HepG2 (cell line): ENCODE results near the gene SH3GLB2.

Experiments
- CBX2 ChIP-seq, 2 experiments: fragments of 200-600 bp in 1 of 2; sonication (generic); formaldehyde crosslinking in 1 of 2; IDR thresholded peaks; 2 replicates each; pipeline versions ENCODE4 v1.7.0 to v1.8.1; 2018 to 2022; ENCODE audit warnings: low read depth in 2 of 2, low read length in 1 of 2, mild to moderate bottlenecking in 1 of 2, missing genetic modification reagents in 1 of 2
- CBX5 ChIP-seq: sonication (generic); formaldehyde crosslinking; IDR thresholded peaks from 2 replicates; pipeline ENCODE4 v1.4.0; 2020; ENCODE audit warnings: missing genetic modification reagents, borderline replicate concordance
- CREM ChIP-seq, 2 experiments: sonication (generic) in 1 of 2; formaldehyde crosslinking in 1 of 2; IDR thresholded peaks; 2 replicates each; pipeline versions ENCODE4 v1.4.0 to v1.6.1; 2016 to 2020; ENCODE audit warnings: antibody characterized with exemption in 1 of 2, mild to moderate bottlenecking in 1 of 2, missing genetic modification reagents in 1 of 2
- CTCF ChIP-seq: sonication (generic); formaldehyde crosslinking; IDR thresholded peaks from 2 replicates; pipeline ENCODE4 v1.5.0; 2020; ENCODE audit warnings: mild to moderate bottlenecking, missing genetic modification reagents, moderate library complexity
- EZH2 ChIP-seq: conservative IDR thresholded peaks from 2 replicates; pipeline ENCODE4 v1.6.1; 2012; ENCODE audit warnings: mild to moderate bottlenecking, low read depth, low read length, moderate library complexity
- GABPA ChIP-seq, 2 experiments: IDR thresholded peaks; 2 replicates each; pipeline ENCODE4 v1.6.1; 2011 to 2016; ENCODE audit warnings: low read depth in 2 of 2, low read length in 1 of 2, missing biosample characterization in 1 of 2, missing genetic modification characterization in 1 of 2
- HCFC1 ChIP-seq: fragments of 150-350 bp; IDR thresholded peaks from 2 replicates; pipeline ENCODE4 v1.6.1; 2014; ENCODE audit warnings: low read depth, low read length
- SRSF4 ChIP-seq: fragments of 200-400 bp; formaldehyde crosslinking; IDR thresholded peaks from one replicate; pipeline ENCODE4 v1.6.1; 2018; ENCODE audit warnings: mild to moderate bottlenecking, low read depth, low read length, moderate library complexity; ENCODE audit not compliant: poor library complexity, severe bottlenecking
- TBP ChIP-seq: sonication (generic); formaldehyde crosslinking; IDR thresholded peaks from 2 replicates; pipeline ENCODE4 v1.5.0; 2020; ENCODE audit warnings: missing genetic modification reagents
- ZFP37 ChIP-seq: sonication (generic); formaldehyde crosslinking; IDR thresholded peaks from 2 replicates; pipeline ENCODE4 v1.4.0; 2020; ENCODE audit warnings: missing genetic modification reagents, borderline replicate concordance
- ZFP62 ChIP-seq: sonication (generic); formaldehyde crosslinking; IDR thresholded peaks from 2 replicates; pipeline ENCODE4 v1.4.0; 2020; ENCODE audit warnings: missing genetic modification reagents
- ZNF329 ChIP-seq: sonication (generic); formaldehyde crosslinking; IDR thresholded peaks from 2 replicates; pipeline ENCODE4 v1.9.0; 2021; ENCODE audit warnings: low read depth, mild to moderate bottlenecking, missing genetic modification reagents
- ZNF607 ChIP-seq: sonication (generic); formaldehyde crosslinking; IDR thresholded peaks from 2 replicates; pipeline ENCODE4 v1.5.1; 2020; ENCODE audit warnings: missing genetic modification reagents, mild to moderate bottlenecking, borderline replicate concordance
- TF ChIP-seq, protein P1 (sequence below): sonication (generic); formaldehyde crosslinking; IDR thresholded peaks from 2 replicates; pipeline ENCODE4 v1.8.0; 2022; ENCODE audit warnings: mild to moderate bottlenecking, missing genetic modification reagents; ENCODE audit not compliant: insufficient replicate concordance

- TF ChIP-seq GABPA (IDR thresholded peaks at IDR 0.05; ENCODE audit: low read depth, low read length) (no peak), GABPA (CRISPR knock-in tag; IDR thresholded peaks at IDR 0.05; ENCODE audit: low read depth) (no peak), ZFP62 (no peak), CTCF (CRISPR knock-in tag) (no peak), SRSF4 (no peak), CREM (IDR thresholded peaks at IDR 0.05) (no peak), CREM (CRISPR knock-in tag; IDR thresholded peaks at IDR 0.05) (no peak), EZH2 (no peak), ZFP37 (CRISPR knock-in tag) (no peak), TBP (CRISPR knock-in tag) (no peak), ZNF329 (no peak), ZNF607 (CRISPR knock-in tag) (no peak), HCFC1 (no peak), CBX5 (no peak), CBX2 (IDR thresholded peaks at IDR 0.05; ENCODE audit: low read depth, low read length) (no peak), CBX2 (CRISPR knock-in tag; IDR thresholded peaks at IDR 0.05; ENCODE audit: low read depth) (no peak)
- TF ChIP-seq, protein P1, sequence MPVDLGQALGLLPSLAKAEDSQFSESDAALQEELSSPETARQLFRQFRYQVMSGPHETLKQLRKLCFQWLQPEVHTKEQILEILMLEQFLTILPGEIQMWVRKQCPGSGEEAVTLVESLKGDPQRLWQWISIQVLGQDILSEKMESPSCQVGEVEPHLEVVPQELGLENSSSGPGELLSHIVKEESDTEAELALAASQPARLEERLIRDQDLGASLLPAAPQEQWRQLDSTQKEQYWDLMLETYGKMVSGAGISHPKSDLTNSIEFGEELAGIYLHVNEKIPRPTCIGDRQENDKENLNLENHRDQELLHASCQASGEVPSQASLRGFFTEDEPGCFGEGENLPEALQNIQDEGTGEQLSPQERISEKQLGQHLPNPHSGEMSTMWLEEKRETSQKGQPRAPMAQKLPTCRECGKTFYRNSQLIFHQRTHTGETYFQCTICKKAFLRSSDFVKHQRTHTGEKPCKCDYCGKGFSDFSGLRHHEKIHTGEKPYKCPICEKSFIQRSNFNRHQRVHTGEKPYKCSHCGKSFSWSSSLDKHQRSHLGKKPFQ (CRISPR knock-in tag), result no peak
Measured at GRCh38 chr9:129068110-129068509, 40.0 kb upstream of the SH3GLB2 start.
